ENCODE results near the gene BACH2.

DNA sequence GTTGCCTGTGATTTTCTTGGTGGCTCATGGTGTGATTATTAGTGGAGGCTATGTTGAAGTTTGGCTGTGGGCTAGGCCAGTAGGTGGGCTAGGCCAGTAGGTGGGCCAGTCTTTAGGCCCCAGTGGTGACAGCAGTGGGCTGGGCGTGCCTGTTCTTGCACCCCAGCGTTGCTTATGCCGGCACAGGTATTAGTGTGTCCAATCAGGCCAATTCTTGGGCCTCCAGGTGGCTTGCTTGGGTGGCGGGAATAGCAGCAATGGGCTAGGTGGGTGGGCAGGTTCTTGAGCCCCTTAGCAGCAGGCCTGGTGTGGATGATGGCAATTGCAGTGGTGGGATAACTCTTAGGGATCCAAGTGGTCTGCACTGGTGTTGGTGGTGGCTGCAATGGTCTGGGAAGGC lies 379.4 kb downstream of the BACH2 start:
- TF ChIP-seq, protein P1, sequence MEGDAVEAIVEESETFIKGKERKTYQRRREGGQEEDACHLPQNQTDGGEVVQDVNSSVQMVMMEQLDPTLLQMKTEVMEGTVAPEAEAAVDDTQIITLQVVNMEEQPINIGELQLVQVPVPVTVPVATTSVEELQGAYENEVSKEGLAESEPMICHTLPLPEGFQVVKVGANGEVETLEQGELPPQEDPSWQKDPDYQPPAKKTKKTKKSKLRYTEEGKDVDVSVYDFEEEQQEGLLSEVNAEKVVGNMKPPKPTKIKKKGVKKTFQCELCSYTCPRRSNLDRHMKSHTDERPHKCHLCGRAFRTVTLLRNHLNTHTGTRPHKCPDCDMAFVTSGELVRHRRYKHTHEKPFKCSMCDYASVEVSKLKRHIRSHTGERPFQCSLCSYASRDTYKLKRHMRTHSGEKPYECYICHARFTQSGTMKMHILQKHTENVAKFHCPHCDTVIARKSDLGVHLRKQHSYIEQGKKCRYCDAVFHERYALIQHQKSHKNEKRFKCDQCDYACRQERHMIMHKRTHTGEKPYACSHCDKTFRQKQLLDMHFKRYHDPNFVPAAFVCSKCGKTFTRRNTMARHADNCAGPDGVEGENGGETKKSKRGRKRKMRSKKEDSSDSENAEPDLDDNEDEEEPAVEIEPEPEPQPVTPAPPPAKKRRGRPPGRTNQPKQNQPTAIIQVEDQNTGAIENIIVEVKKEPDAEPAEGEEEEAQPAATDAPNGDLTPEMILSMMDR (IDR thresholded peaks at IDR 0.05): no peak
- TF ChIP-seq POLR2AphosphoS5 (IDR thresholded peaks at IDR 0.05): no peak
- TF ChIP-seq POLR2A (IDR thresholded peaks at IDR 0.05; ENCODE audit: low read depth): no peak
